HepG2 (cell line): ENCODE data around the gene TCFL5. TPM values are rescaled to one million over a fixed set of nuclear protein-coding genes. Genes with fewer than 3 reads are reported as not detected.

Experiments used
- ERF ChIP-seq: IDR thresholded peaks from 2 replicates; pipeline ENCODE4 v1.6.1; 2018; ENCODE audit warnings: missing biosample characterization, missing genetic modification reagents
- GATAD1 ChIP-seq: IDR thresholded peaks from 2 replicates; pipeline ENCODE4 v1.6.1; 2016; ENCODE audit warnings: missing genetic modification reagents, missing compliant biosample characterization
- MED1 ChIP-seq: sonication (generic); formaldehyde crosslinking; IDR thresholded peaks from 2 replicates; pipeline ENCODE4 v1.4.0; 2020; ENCODE audit warnings: missing genetic modification reagents
- MEIS1 ChIP-seq: sonication (generic); formaldehyde crosslinking; IDR thresholded peaks from 2 replicates; pipeline ENCODE4 v1.9.0; 2021; ENCODE audit warnings: mild to moderate bottlenecking, missing genetic modification reagents, moderate library complexity, borderline replicate concordance
- NFKB2 ChIP-seq: sonication (generic); formaldehyde crosslinking; IDR thresholded peaks from 2 replicates; pipeline ENCODE4 v1.4.0; 2020; ENCODE audit warnings: missing genetic modification reagents, borderline replicate concordance
- PLRG1 ChIP-seq: fragments of 450-650 bp; conservative IDR thresholded peaks from 2 replicates; pipeline ENCODE4 v1.6.1; 2016
- RAD51 ChIP-seq: fragments of 450-650 bp; IDR thresholded peaks from 2 replicates; pipeline ENCODE4 v1.6.1; 2016; ENCODE audit warnings: borderline replicate concordance
- TAF1 ChIP-seq: sonication (generic); formaldehyde crosslinking; IDR thresholded peaks from 2 replicates; pipeline ENCODE4 v1.4.0; 2020; ENCODE audit warnings: missing genetic modification reagents
- TEAD3 ChIP-seq: optimal IDR thresholded peaks from 2 replicates; pipeline ENCODE3; 2016; ENCODE audit warnings: borderline replicate concordance
- TSC22D2 ChIP-seq: sonication (generic); formaldehyde crosslinking; IDR thresholded peaks from 2 replicates; pipeline ENCODE4 v1.5.1; 2020; ENCODE audit warnings: missing genetic modification reagents, mild to moderate bottlenecking, borderline replicate concordance
- ZEB1 ChIP-seq: IDR thresholded peaks from 2 replicates; pipeline ENCODE4 v1.6.1; 2012; ENCODE audit warnings: mild to moderate bottlenecking, low read depth, inconsistent platforms; ENCODE audit not compliant: insufficient replicate concordance
- ZKSCAN8 ChIP-seq: IDR thresholded peaks from 2 replicates; pipeline ENCODE4 v1.6.1; 2016; ENCODE audit warnings: borderline replicate concordance, missing genetic modification reagents, missing compliant biosample characterization
- ZNF10 ChIP-seq: sonication (generic); formaldehyde crosslinking; IDR thresholded peaks from 2 replicates; pipeline ENCODE4 v1.4.0; 2020; ENCODE audit warnings: mild to moderate bottlenecking, low read depth, missing genetic modification reagents, borderline replicate concordance
- ZNF501 ChIP-seq: sonication (generic); formaldehyde crosslinking; IDR thresholded peaks from 2 replicates; pipeline ENCODE4 v1.5.1; 2020; ENCODE audit warnings: mild to moderate bottlenecking, moderate library complexity, missing genetic modification reagents
- ZNF747 ChIP-seq: sonication (generic); formaldehyde crosslinking; IDR thresholded peaks from 2 replicates; pipeline ENCODE4 v1.8.1; 2023; ENCODE audit warnings: missing genetic modification reagents, mild to moderate bottlenecking, borderline replicate concordance
- polyA plus RNA-seq, 8 experiments: library from polyadenylated mRNA; depleted of rRNA in 3 of 8; stranded (reverse) in 7 of 8; unstranded in 1 of 8; fragments of >200 nt; fragmentation: Illumina TruSeq in 4 of 8; extraction: Trizol in 4 of 8; gene quantifications; 2 replicates each; pipeline versions ENCODE4 v1.2.1 to v1.2.3, GENCODE V29; 2011 to 2016; ENCODE audit warnings: low read depth in 4 of 8, missing spikeins in 1 of 8, mixed read lengths in 1 of 8; ENCODE audit not compliant: insufficient read depth in 1 of 8
- total RNA-seq, 5 experiments: library from RNA; depleted of rRNA; stranded (reverse); fragments of >200 nt; fragmentation: Illumina TruSeq; extraction: Trizol; gene quantifications; 2 replicates each; pipeline ENCODE4 v1.2.3, GENCODE V29; 2016; ENCODE audit warnings: low read depth in 1 of 5
- TF ChIP-seq, protein P1 (sequence below): sonication (generic); formaldehyde crosslinking; conservative IDR thresholded peaks from 2 replicates; pipeline ENCODE4 v1.8.0; 2022; ENCODE audit warnings: mild to moderate bottlenecking, moderate library complexity, missing genetic modification reagents
- TF ChIP-seq, protein P2 (sequence below), 2 experiments: fragments of 450-650 bp in 1 of 2; sonication (generic) in 1 of 2; formaldehyde crosslinking in 1 of 2; IDR thresholded peaks; 2 replicates each; pipeline versions ENCODE4 v1.6.1 to v1.8.0; 2016 to 2022; ENCODE audit warnings: antibody characterized with exemption in 1 of 2, mild to moderate bottlenecking in 1 of 2, missing genetic modification reagents in 1 of 2

The TCFL5 gene
- total and polyA plus RNA-seq, 2 of the 13 experiments (the other 11 are each of a cell fraction or from before 2014, with no cell fraction given), result 14.8 to 20.0 TPM

DNA sequence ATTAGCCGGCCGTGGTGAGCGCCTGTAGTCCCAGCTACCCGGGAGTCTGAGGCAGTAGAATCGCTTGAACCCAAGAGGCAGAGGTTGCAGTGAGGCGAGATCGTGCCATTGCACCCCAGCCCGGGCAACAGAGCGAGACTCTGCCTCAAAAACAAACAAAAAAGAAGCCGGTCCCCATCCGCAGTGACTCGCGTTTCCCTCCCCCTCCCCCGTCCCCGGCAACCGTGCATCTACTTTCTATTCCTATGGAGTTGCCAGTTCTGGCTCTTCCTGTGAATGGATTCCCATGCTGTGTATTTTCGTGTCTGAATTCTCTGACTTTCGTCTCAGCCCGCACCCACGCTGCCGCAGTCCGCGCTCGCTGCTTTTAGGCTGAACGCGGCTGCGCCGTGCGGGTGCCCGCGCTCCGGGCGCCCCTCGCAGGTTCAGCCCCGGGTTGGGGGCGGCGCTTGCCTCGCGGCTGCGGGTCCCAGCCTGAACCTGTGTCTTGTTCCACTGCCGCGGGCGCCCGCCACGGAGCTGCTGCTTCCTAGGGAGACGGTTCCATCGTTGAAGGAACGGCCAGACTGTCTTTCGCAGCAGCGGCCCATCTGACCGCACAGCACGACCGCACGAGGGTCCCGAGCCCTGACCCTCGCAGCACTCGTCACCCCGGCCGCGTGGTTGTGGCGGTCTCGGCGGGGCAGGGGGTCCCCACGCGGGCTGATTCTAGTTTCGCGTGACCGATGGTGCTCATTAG is 66.4 kb downstream of the TCFL5 start (continued):
- TF ChIP-seq NFKB2 (CRISPR knock-in tag) (peak; percentile 94; the same call in 1 of the 2 replicates), ZEB1 (peak; percentile 41), TEAD3 (CRISPR knock-in tag) (peak; percentile 9), TSC22D2 (0 out of 2 replicates have a peak, but pooled peaks have one; percentile 31), PLRG1 (no peak), ZKSCAN8 (CRISPR knock-in tag) (no peak; the same call in 1 of the 2 replicates), ZNF10 (CRISPR knock-in tag) (peak; percentile 37; the same call in 1 of the 2 replicates), GATAD1 (CRISPR knock-in tag) (no peak), MED1 (peak; percentile 77), ZNF747 (CRISPR knock-in tag) (peak; percentile 75; the same call in 1 of the 2 replicates), MEIS1 (peak; percentile 67; the same call in 1 of the 2 replicates), TAF1 (CRISPR knock-in tag) (peak; percentile 91), RAD51 (no peak), ERF (CRISPR knock-in tag) (peak; percentile 77), ZNF501 (CRISPR knock-in tag) (peak; percentile 83)
- TF ChIP-seq, protein P1, sequence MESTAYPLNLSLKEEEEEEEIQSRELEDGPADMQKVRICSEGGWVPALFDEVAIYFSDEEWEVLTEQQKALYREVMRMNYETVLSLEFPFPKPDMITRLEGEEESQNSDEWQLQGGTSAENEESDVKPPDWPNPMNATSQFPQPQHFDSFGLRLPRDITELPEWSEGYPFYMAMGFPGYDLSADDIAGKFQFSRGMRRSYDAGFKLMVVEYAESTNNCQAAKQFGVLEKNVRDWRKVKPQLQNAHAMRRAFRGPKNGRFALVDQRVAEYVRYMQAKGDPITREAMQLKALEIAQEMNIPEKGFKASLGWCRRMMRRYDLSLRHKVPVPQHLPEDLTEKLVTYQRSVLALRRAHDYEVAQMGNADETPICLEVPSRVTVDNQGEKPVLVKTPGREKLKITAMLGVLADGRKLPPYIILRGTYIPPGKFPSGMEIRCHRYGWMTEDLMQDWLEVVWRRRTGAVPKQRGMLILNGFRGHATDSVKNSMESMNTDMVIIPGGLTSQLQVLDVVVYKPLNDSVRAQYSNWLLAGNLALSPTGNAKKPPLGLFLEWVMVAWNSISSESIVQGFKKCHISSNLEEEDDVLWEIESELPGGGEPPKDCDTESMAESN, result peak; percentile 91
- TF ChIP-seq, protein P2, sequence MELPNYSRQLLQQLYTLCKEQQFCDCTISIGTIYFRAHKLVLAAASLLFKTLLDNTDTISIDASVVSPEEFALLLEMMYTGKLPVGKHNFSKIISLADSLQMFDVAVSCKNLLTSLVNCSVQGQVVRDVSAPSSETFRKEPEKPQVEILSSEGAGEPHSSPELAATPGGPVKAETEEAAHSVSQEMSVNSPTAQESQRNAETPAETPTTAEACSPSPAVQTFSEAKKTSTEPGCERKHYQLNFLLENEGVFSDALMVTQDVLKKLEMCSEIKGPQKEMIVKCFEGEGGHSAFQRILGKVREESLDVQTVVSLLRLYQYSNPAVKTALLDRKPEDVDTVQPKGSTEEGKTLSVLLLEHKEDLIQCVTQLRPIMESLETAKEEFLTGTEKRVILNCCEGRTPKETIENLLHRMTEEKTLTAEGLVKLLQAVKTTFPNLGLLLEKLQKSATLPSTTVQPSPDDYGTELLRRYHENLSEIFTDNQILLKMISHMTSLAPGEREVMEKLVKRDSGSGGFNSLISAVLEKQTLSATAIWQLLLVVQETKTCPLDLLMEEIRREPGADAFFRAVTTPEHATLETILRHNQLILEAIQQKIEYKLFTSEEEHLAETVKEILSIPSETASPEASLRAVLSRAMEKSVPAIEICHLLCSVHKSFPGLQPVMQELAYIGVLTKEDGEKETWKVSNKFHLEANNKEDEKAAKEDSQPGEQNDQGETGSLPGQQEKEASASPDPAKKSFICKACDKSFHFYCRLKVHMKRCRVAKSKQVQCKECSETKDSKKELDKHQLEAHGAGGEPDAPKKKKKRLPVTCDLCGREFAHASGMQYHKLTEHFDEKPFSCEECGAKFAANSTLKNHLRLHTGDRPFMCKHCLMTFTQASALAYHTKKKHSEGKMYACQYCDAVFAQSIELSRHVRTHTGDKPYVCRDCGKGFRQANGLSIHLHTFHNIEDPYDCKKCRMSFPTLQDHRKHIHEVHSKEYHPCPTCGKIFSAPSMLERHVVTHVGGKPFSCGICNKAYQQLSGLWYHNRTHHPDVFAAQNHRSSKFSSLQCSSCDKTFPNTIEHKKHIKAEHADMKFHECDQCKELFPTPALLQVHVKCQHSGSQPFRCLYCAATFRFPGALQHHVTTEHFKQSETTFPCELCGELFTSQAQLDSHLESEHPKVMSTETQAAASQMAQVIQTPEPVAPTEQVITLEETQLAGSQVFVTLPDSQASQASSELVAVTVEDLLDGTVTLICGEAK (IDR thresholded peaks at IDR 0.05), result no peak
- TF ChIP-seq, protein P2 (CRISPR knock-in tag; IDR thresholded peaks at IDR 0.05), result peak; percentile 43; the same call in 1 of the 2 replicates
